ENCODE data around the gene SEMA3C. TPM values are rescaled to one million over a fixed set of nuclear protein-coding genes. Genes with fewer than 3 reads are reported as not detected.

Gene SEMA3C
- total RNA-seq: not detected

DNA sequence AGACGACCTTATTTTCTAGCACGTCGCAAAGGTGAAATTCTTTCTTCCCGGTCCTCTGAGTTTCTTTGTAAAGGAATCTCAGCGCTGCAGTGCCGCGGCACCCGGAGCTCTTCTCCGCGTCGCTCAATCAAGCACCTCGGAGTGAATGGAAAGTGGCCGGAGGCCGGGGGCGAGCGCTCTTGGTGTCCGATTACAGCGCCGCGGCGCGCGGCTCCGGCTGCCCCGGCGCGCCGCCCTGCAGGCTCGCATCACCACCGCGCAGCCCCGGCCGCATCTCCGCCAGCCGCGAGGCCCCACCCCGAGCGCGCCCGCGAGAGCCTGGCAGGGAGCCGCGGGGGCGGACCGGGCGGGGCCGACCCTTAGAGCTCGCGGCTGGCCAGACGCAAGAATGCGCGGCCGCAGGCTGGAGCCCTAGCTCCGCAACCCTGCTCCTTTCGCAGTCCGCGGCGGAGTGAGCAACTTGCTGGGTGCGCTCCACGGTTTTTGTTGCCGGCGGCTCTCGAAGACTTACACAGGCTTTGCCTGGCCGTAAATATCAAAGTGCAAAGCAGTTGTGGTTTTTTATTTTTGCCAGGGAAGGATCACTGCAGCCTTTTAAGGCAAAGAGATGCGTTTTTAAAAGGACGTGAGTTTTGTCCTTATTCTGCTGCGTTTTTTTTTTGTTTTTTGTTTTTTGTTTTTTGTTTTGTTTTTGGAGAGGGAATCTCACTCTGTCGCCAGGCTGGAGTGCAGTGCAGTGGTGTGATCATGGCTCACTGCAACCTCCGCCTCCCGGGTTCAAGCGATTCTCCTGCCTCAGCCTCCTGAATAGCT is at the start of gene SEMA3C:
TSS of gene SEMA3C (minus strand) at position 143 of the 813 bp plus-strand sequence. CDS start 2,270 bp downstream, outside the sequence.
- POLR2A ChIA-PET: no interaction called here
- CTCF ChIA-PET: no interaction called here

DNA sequence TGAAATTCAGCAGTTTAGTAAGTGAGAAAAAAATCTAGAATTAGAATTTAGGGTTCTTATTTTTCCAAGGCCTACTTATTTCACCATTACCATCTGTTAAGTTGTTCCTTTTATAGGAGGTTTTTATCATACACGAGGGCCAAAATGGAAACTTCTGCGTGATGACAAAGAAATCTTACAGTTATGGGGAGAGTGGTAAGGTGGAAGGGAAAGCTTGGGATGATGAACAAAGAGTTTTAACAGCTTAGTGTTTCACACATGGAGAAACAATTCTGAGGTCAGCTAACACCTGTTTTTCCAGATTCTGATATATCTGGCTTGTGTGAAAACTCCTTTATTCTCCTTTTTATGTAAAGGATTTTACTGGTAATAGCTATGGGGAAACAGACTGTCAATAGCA is 49.8 kb upstream of the SEMA3C start:
- CTCF ChIA-PET: interaction anchor here (0.5 kb wide), 1 partner anchor 1630 kb away, joined by 5 read pairs; no protein-coding TSS in a partner anchor
- POLR2A ChIA-PET: no interaction called here

DNA sequence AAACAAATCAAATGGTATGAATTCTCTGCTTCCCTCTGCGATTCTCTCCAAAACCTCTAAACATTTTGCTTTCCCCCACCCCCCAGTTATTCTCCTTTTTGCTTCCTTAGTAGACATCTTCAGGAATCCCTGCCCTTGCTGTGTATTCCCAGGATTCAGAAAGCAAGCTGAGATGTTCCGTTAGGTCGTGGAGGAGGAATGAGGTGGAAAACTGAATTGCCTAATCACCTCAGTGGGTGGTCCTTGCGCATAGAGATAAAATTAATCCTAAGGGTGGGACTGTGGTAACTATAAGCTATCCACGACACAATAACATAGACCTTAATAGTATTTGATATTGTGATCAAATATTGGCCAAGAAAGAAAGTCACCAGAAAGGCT is 49.1 kb upstream of the SEMA3C start:
- ChIA-PET CTCF (no interaction called here), POLR2A (no interaction called here)

DNA sequence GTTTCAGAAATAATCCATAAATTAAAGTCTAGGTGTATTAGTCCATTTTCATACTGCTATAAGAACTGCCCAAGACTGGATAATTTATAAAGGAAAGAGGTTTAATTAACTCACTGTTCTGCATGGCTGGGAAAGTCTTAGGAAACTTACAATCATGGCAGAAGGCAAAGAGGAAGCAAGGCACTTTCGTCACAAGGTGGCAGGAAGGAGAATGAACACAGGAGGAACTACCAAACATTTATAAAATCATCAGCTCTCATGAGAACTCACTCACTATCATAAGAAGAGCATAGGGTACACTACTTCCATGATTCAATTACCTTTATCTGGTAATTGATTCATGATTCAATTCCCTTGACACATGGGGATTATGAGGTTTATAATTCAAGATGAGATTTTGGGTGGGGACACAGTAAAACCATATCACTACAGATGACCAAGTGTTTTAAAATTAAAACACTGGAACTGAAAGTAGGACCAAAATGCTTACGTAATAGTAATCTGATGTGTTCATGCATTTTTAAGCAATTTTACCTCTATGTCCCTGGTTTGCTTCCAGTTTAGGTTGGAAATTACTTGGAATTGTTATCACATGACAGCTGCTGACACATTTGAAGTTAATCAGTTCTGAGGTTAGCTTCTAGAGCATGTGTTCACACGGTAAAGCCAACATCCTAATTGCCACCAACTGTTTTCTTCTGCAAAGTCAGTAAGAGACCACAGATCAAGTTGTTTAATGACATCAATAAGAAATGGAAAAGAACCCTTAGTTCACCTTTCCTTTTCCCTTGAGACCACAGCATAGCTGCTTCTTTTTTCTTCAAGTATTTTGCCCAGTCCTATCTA is 48.4 kb upstream of the SEMA3C start:
- ChIA-PET POLR2A (no interaction called here), CTCF (no interaction called here)

DNA sequence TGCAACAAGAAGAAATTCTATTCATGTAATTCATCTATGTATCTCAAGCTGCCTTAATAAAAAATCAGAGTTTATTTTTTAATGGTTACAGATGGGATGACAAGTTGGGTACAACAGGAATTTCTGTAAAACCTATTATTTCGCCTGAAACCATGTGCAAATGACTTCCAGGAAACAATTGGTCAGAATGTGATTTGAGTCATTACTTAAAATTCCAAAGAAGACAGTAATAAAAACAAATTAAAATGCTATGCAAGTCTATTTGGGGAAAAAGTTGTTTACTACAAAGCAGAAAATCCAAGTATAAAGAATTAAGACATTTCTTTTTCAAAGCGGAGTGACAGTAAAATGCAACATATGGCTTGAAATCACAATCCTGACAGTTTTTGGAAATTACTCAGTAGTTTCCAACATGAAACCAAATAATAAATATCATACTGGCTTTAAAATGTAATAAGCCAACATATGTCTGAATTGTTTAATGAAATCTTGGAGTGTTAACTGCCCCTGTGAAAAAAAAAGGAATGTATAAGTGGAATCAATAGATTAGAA is 41.5 kb upstream of the SEMA3C start:
- ChIA-PET CTCF (no interaction called here), POLR2A (no interaction called here)

DNA sequence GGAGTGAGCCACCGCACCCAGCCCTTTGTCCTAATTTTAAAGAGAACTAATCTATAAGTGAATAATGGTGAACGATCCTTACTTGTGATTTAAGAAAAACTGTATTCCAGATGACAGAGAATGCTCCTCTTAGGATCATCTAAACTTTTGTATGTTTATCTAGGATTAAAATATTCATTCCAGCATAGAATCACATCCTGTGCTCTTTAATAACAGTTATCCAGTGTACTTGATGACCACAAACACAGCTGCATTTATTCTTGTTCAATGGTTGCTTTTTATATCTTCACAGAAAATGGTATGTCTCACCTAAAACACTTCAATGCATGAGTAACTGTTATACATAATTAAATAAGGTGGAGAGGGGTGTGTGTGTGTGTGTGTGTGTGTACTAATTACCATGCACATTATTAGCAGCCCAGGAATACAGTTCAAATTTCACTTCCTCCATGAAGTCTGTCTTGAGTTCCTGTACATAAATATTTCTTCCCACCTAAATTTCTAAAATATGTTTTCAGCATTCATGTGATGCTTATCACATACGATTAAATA is 38.5 kb upstream of the SEMA3C start:
- CTCF ChIA-PET: no interaction called here
- POLR2A ChIA-PET: no interaction called here

DNA sequence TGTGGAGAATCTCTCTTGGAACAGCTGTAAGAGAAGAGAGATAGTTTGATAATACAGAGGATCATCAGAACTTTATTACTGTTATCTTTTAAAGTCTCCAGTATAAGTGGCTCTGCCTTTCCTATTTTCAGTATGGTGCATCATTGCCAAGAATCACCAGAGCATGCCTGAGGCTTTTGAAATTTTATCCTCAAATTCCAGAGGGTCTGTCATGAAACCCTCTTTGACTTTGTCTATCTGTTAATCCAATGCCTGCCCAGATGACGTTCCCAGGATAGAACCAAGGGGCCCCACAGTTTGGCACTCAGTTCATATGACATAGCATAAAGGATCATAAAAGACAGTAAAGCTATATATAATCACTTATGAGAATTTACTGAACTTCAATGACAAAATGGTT is 35.3 kb upstream of the SEMA3C start:
- ChIA-PET POLR2A (no interaction called here), CTCF (no interaction called here)

DNA sequence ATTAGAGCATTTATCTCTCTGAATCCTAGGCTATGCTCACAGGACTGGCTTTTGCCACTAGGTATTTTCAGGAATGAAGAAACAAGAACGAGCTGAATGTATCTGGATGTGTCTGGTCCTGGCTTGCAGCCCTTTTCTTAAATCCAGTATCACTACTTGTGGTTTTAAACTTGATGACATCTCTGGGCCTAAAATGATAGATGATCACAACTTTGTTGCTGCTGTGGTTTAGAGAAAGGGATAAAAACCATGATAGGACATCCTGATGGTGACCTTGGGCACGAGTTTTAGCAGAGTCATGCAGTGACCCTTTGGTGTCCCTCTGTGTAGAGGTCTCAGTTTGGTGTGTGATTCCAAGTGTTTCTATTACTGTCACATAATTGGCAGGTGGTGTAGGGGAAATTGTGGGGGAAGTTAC is 31.7 kb upstream of the SEMA3C start:
- CTCF ChIA-PET: no interaction called here

DNA sequence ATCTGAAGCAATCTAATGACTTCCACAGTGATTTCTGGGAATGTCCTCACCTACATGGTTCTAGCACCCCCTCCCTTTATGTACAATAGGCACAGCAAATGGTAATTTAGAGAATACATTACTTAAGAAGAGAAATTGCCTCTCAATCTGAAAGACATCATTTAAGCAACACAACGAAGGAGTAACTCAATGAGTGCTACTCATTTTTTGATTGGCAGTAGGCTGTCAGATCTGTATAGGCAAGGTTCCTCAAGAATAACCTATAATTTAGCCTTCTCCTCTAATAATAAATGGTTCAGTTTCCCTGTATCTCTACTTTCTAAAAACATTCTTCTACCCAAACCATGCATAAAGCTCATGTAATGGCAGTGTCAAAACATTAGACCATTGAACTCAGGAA is 30.6 kb upstream of the SEMA3C start:
- CTCF ChIA-PET: no interaction called here
- POLR2A ChIA-PET: no interaction called here

More for the DNA sequence above, 31.7 kb upstream of the SEMA3C start:
- POLR2A ChIA-PET: no interaction called here

DNA sequence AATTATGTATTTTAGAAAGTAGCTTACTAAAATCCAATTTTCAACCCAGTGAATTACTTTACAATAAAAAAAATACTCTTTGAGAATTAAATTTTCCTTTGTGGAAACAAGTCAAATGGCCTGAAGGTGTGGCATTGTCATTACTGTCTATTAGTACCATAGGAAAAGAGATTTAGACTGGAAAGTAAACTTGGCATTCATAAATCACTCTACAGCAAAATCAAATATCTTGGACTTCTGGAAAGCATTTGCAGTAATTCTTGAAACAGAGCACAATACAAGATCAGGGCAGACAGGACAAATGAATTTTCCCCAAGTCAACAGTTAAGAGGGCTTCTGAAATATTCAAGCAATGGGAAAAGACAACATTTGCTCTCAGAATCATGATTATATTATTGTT is 28.0 kb upstream of the SEMA3C start:
- POLR2A ChIA-PET: no interaction called here
- CTCF ChIA-PET: no interaction called here

DNA sequence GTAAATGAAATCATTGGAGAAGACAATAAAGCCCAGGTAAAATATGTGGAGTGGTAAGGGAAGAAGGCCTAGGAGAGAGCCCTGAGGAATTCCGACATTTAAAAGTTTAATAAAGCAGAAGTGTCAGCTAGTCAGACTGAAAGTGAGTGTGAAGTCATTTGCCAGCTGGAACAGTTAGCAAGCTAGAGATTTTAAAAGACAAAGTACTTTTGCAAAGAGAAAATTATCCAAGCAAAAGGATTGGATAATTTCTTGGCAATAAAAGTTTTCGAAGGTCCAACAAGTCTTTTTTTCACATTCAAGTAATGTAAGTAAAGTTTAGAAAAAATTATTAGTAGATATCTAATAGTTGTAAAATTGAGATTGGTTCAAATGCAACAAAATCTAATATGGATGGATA is 27.1 kb upstream of the SEMA3C start:
- ChIA-PET POLR2A (no interaction called here), CTCF (no interaction called here)

DNA sequence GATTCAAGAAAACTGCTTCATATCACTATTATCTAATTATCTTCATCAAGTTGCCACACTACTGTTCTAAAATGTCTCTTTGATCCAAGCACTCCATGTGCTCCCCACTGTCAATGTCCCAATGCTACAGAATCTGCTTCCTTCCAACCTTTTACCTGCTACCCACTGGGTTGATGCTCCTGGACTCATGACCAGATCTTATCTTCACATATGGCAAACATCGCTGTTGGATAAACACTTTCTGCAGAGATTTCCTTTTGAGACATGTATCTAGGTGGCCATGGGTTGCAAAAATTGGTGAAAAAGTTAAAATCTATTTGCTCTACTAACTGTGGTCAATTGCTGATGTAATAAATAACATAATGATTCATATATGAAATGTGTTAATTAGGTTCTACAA is 24.5 kb upstream of the SEMA3C start:
- POLR2A ChIA-PET: no interaction called here
- CTCF ChIA-PET: no interaction called here

DNA sequence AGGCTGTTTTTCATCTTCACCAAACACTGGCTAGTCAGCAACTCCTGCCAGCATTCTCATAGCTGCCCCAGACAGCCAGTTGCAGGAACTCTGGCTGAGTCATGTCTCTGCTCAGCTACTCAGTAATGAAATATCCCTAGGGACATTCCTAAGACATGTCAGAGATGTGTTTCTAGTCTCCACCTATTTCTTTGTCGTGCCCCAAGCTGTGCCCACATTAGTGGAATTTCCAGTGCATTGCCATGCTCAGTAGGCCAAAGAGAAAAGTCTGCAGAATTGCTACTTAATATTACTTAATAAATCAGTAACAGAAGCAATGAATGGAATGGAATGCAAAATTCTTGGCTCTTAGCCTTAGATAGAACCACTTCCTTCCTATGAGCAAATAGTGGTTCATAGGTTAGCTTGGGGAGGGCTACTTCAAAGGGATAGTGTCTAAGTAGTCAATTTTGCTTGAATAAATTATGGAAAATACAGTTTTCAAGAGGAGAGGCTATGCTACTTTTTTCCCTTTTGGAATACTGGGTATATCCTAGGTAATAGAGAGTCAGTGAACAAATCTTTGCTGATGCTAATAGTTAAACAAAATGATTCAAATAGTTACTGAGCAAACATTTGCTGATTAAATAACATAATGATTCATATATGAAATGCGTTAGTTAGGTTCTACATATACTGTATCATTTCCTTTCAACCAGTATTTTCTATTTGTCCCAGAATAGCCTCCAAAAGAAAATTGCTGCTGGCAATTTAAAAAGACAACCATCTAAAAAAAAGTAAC is 23.6 kb upstream of the SEMA3C start:
- CTCF ChIA-PET: no interaction called here
- POLR2A ChIA-PET: no interaction called here

DNA sequence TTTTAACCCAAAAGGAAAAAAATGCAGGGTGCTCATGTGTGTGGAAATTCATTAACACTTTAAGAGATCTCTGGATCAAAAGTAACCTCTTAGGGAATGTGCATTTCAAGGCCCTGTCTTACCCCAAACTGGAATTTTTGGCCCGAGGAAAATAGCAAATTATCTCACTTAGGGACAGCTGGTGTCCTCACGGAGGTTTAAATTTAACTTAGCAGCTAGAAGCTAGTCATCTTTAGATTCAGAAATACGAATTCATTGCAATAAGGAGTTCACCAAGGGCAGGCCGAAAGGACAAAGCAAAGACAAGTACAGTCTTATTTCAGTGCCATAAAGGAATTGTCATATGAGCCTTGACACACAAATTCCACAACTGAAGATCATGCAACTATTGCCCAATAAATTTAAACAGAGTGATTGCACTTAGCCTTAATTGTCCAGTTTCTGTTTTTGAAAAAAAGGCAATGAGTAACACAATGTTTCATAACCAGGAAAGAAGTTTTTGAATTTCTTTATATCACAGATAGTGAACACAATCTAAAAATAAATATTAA is 22.4 kb upstream of the SEMA3C start:
- ChIA-PET POLR2A (no interaction called here), CTCF (no interaction called here)

DNA sequence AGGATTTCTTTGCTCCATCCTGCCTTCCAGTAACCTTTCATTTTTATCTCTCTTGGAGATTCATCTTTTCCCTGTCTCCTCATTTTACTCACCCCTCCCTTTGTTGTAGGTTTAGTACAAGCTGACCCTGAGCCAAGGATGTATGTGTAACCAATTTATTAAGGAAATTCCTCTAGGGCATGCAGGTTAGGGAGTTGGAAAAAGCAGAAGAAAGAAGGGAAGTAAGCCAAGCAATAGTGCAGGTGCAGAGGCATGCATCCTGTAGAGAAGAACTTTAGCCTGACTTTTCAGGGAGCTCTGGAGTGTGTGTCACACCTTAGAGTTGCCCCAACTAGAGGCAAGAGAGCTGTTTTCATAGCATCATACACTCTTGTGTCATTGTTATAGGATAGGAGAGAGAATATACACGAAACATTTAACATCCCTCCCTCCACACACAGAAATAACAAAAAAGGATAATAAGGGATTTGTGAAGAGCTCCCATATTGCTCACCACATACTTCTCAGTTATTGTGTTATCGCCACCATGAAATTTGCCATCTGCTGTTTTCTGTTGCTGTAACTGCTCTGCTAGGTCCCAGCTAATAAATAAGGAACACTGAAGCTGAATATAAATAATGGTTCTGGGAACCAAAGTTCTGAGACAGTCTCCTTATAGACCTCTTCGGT is 21.8 kb upstream of the SEMA3C start:
- ChIA-PET CTCF (no interaction called here), POLR2A (no interaction called here)

DNA sequence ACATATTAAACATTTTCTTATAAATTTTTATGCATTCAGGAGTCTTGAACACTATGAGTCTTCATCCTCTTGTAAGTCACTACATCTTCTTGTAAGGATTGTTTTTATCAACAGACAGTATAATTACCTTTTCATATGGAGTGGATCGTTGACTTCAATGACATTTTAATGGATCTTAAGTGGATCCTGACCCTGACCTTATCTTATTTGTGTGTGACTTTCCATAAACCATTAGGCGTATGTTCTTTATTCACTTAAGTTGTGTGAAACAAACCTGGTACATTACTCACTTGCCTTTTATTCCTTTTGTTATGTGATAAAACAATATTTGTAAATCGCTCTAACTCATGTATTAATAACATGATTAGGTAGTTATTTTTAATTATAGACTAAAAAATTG is 18.5 kb upstream of the SEMA3C start:
- ChIA-PET CTCF (no interaction called here), POLR2A (no interaction called here)

DNA sequence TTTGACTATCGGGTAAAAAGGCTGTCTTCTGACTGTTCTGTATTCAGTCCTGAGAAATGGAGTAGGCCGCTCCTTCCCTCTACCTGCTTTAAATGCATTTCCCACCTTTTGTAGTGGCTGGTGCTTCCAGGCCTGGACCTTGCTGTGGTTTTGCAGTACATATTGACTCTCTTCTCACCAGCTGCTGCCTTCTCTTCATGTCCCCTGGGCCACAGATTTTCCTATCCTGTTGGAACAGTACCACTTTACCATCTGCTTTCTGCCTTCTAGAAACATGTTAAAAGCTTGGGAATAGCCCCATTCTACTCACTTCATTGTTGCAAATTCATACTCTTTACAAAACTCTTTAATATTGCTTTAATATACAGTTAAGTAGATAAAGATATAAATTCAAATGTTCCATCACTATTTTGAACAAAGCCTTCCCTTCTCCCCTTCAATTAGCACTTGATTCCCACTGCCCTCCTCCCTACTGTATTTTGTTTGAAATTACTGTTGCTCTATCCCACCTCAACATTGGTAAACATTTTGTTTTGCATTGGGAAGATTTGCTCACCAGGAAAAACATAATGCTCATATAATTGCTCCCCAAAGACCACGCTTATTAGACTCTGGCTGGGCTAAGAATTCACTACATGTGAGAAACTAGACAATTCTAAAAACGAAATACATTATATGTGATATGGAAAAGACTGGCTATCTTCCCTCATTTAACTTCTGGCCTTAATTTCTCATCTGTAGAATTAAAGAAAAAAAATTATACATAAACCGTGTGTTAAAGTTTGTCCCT is 17.3 kb upstream of the SEMA3C start:
- CTCF ChIA-PET: no interaction called here
- POLR2A ChIA-PET: no interaction called here

DNA sequence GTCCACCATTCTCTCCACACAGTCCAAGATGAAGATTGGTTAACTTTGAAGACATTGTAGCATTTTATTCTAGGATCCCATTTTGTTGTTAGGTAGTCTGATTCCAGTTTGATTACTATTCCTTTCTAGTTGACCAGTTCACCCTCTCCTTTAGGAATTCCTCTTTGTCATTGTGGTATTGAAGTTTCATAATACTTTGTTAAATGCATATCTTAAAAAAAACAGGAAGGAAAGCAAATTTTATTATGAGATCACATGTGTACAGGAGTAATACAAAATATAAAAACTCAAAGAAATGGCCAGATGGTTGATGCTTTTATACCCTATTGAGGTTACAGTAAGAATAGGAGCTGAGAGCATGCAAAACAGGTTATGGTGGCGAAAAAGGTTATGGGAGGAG is 15.5 kb upstream of the SEMA3C start:
- POLR2A ChIA-PET: no interaction called here
- CTCF ChIA-PET: no interaction called here

DNA sequence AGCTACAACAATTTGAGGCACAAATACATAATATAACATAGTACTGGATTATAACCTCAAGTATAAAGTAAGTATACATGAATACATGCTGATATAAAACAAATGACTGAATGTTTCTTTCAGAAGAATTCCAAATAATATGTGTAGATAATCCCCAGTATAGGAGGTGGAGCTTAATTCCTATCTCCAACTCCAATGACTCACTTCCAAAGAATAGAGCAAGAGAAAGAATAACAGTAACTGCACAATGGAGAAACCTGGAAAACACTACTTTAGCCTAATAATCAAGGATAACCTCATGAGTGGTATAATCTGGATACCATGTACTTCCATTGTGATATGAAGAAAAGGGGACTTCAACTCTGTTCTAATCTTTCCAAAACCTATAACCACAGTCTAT is 13.7 kb upstream of the SEMA3C start:
- ChIA-PET POLR2A (no interaction called here), CTCF (no interaction called here)

Measured in activated CD8-positive, alpha-beta memory T cell treated with anti-CD3 and anti-CD28 coated beads for 36 hours (primary cell).